Measurements from ENCODE around the gene SIGLEC12. TPM values are rescaled to one million over a fixed set of nuclear protein-coding genes. Genes with fewer than 3 reads are reported as not detected.

SIGLEC12 gene
- total RNA-seq, 4 donors from 2014 or later, result not detected

GRCh38 chr19:51546650-51547396 is 45.2 kb upstream of the SIGLEC12 start:
- TF ChIP-seq CTCF (IDR thresholded peaks at IDR 0.05; ENCODE audit: low read depth), result no peak

GRCh38 chr19:51546107-51546649 is 44.6 kb upstream of the SIGLEC12 start:
- TF ChIP-seq CTCF (IDR thresholded peaks at IDR 0.05; ENCODE audit: low read depth), result no peak

GRCh38 chr19:51544038-51544437 is 42.4 kb upstream of the SIGLEC12 start:
- TF ChIP-seq CTCF (IDR thresholded peaks at IDR 0.05; ENCODE audit: low read depth), result no peak

- TF ChIP-seq CTCF (IDR thresholded peaks at IDR 0.05; ENCODE audit: low read depth), result no peak
Measured at GRCh38 chr19:51542699-51543098, 41.1 kb upstream of the SIGLEC12 start.

- TF ChIP-seq CTCF (IDR thresholded peaks at IDR 0.05; ENCODE audit: low read depth), result no peak
Measured at GRCh38 chr19:51541458-51542357, 40.1 kb upstream of the SIGLEC12 start.

- no peak for TF ChIP-seq CTCF (IDR thresholded peaks at IDR 0.05; ENCODE audit: low read depth)
Measured at GRCh38 chr19:51539821-51540366, 38.3 kb upstream of the SIGLEC12 start.

- TF ChIP-seq CTCF (IDR thresholded peaks at IDR 0.05; ENCODE audit: low read depth), result no peak
Measured at GRCh38 chr19:51535535-51535934, 33.9 kb upstream of the SIGLEC12 start.
